ENCODE measurements around the gene PML.

The PML gene

GRCh38 chr15:73985101-73985873, 9.2 kb upstream of the PML start:
- DNase-seq (ENCODE audit: low read depth in 2 of 2): no peak

GRCh38 chr15:73986055-73986775, 8.3 kb upstream of the PML start:
- no peak for DNase-seq (ENCODE audit: low read depth in 2 of 2)

GRCh38 chr15:73986776-73987056, 7.8 kb upstream of the PML start:
- DNase-seq (ENCODE audit: low read depth in 2 of 2): no peak

GRCh38 chr15:73987250-73987649, 7.3 kb upstream of the PML start:
- DNase-seq (ENCODE audit: low read depth in 2 of 2): no peak

GRCh38 chr15:73987681-73988444, 6.7 kb upstream of the PML start:
- DNase-seq (ENCODE audit: low read depth in 2 of 2): no peak

GRCh38 chr15:73988445-73988969, 6.0 kb upstream of the PML start:
- no peak for DNase-seq (ENCODE audit: low read depth in 2 of 2)

GRCh38 chr15:73989001-73989798, 5.3 kb upstream of the PML start:
- DNase-seq (ENCODE audit: low read depth in 2 of 2): no peak

- no peak for DNase-seq (ENCODE audit: low read depth in 2 of 2)
Measured at GRCh38 chr15:73990250-73991005, 4.1 kb upstream of the PML start.

- DNase-seq (ENCODE audit: low read depth in 2 of 2): no peak
Measured at GRCh38 chr15:73991260-73991659, 3.3 kb upstream of the PML start.

GRCh38 chr15:73991726-73992593, 2.6 kb upstream of the PML start, which contains the start of gene STOML1:
Gene STOML1, minus strand, starts transcription at chr15:73992295. Its CDS starts 72 bp downstream, at chr15:73992223.
- DNase-seq (ENCODE audit: low read depth in 2 of 2): peak; percentile 77 to 92

- no peak for DNase-seq (ENCODE audit: low read depth in 2 of 2)
Measured at GRCh38 chr15:73992594-73992898, 2.0 kb upstream of the PML start.

- no peak for DNase-seq (ENCODE audit: low read depth in 2 of 2)
Measured at GRCh38 chr15:73993211-73993994, 1.1 kb upstream of the PML start.

GRCh38 chr15:73994912-73995622, 551 bp downstream of the PML start:
- no peak for DNase-seq (ENCODE audit: low read depth in 2 of 2)

- DNase-seq (ENCODE audit: low read depth in 2 of 2): no peak
Measured at GRCh38 chr15:73996267-73996666, 1.8 kb downstream of the PML start.

- no peak for DNase-seq (ENCODE audit: low read depth in 2 of 2)
Measured at GRCh38 chr15:73996939-73997338, 2.4 kb downstream of the PML start.

- no peak for DNase-seq (ENCODE audit: low read depth in 2 of 2)
Measured at GRCh38 chr15:73997986-73998385, 3.5 kb downstream of the PML start.

GRCh38 chr15:74006774-74007639, 12.5 kb downstream of the PML start:
- no peak for DNase-seq (ENCODE audit: low read depth in 2 of 2)
